ENCODE results near the gene ZNF473.

DNA sequence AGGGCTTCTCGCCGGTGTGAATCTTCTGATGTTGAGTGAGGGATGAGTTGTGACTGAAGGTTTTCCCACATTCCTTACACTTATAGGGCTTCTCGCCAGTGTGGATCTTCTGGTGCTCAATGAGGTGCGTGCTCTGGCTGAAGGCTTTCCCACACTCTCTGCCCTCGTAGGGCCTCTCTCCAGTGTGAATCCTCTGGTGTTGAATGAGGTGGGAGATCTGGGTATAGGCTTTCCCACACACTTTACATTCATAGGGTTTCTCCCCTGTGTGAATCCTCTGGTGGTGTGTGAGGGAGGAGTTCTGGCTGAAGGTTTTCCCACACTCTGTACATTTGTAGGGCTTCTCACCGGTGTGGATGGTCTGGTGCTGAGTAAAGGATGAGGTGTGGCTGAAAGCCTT, 33.2 kb downstream of the ZNF473 start:
- TF ChIP-seq, protein P1, sequence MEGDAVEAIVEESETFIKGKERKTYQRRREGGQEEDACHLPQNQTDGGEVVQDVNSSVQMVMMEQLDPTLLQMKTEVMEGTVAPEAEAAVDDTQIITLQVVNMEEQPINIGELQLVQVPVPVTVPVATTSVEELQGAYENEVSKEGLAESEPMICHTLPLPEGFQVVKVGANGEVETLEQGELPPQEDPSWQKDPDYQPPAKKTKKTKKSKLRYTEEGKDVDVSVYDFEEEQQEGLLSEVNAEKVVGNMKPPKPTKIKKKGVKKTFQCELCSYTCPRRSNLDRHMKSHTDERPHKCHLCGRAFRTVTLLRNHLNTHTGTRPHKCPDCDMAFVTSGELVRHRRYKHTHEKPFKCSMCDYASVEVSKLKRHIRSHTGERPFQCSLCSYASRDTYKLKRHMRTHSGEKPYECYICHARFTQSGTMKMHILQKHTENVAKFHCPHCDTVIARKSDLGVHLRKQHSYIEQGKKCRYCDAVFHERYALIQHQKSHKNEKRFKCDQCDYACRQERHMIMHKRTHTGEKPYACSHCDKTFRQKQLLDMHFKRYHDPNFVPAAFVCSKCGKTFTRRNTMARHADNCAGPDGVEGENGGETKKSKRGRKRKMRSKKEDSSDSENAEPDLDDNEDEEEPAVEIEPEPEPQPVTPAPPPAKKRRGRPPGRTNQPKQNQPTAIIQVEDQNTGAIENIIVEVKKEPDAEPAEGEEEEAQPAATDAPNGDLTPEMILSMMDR (IDR thresholded peaks at IDR 0.05), result no peak
- no peak for TF ChIP-seq POLR2A (IDR thresholded peaks at IDR 0.05)
